HL-60 (cell line): ENCODE data around the gene EVPL.

Experiments used
- DNase-seq, 2 experiments: peaks; one replicate each; pipeline ENCODE4 v3.0.0-alpha.2; 2010 to 2020; ENCODE audit warnings: low read depth in 1 of 2, low spot score in 1 of 2
- H3K27ac ChIP-seq: fragments of 250-450 bp; sonication (Bioruptor Pico); replicated peaks from 2 replicates; pipeline ENCODE4 v1.5.1; 2020; ENCODE audit warnings: mild to moderate bottlenecking, moderate library complexity
- H3K27me3 ChIP-seq: fragments of 250-450 bp; sonication (Bioruptor Pico); 2 replicates; pipeline ENCODE4 v1.5.1; 2021; ENCODE audit warnings: mild to moderate bottlenecking, moderate library complexity; ENCODE audit not compliant: insufficient read depth, poor library complexity, severe bottlenecking
- H3K4me3 ChIP-seq: replicated peaks from 2 replicates; pipeline ENCODE4 v1.5.1; 2011; ENCODE audit warnings: mild to moderate bottlenecking, control low read depth, low read length; ENCODE audit not compliant: insufficient read depth
- GABPA ChIP-seq: IDR thresholded peaks from 2 replicates; pipeline ENCODE4 v1.6.1; 2012; ENCODE audit warnings: low read depth
- POLR2AphosphoS5 ChIP-seq: IDR thresholded peaks from 2 replicates; pipeline ENCODE4 v1.6.1; 2012; ENCODE audit warnings: low read depth
- REST ChIP-seq: IDR thresholded peaks from 2 replicates; pipeline ENCODE4 v1.6.1; 2012; ENCODE audit warnings: low read depth; ENCODE audit not compliant: insufficient replicate concordance
- SPI1 ChIP-seq: IDR thresholded peaks from 2 replicates; pipeline ENCODE4 v1.6.1; 2012; ENCODE audit warnings: low read depth, mild to moderate bottlenecking, borderline replicate concordance
- TF ChIP-seq, protein P1 (sequence below): IDR thresholded peaks from one replicate; pipeline ENCODE4 v1.5.1; 2011; ENCODE audit warnings: low read length, control low read depth, inconsistent platforms; ENCODE audit not compliant: insufficient read depth

The EVPL gene

DNA sequence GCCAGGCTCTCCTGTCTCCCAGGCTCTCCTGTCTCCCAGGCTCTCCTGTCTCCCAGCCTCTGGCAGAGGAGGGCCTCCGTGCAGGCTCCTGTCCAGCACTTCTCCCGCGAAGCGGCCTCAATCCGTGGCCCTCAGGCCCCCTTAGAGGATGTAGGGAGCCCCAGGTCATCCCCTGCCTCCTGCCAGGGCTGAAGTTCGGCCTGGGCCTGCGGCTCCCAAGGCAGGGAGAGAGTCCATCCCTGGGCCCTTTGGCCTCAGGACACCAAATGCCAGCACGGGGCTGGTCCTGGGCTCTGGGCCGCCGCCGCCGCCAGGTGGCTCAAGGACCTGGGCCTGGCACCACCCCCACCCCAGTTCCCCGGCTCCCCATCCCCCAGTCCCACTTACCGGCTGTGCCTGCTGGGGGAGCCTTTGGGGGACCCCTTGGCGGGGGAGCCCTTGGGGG lies 370 bp downstream of the EVPL start:
- no peak for DNase-seq
- H3K27ac ChIP-seq: no peak overlapping the region

GRCh38 chr17:76025294-76025693 lies 1.8 kb downstream of the EVPL start:
- H3K27ac ChIP-seq: no peak overlapping the region
- no peaks in the 10 kb centered on the region for H3K27me3 ChIP-seq
- DNase-seq: no peak
- TF ChIP-seq, protein P1, sequence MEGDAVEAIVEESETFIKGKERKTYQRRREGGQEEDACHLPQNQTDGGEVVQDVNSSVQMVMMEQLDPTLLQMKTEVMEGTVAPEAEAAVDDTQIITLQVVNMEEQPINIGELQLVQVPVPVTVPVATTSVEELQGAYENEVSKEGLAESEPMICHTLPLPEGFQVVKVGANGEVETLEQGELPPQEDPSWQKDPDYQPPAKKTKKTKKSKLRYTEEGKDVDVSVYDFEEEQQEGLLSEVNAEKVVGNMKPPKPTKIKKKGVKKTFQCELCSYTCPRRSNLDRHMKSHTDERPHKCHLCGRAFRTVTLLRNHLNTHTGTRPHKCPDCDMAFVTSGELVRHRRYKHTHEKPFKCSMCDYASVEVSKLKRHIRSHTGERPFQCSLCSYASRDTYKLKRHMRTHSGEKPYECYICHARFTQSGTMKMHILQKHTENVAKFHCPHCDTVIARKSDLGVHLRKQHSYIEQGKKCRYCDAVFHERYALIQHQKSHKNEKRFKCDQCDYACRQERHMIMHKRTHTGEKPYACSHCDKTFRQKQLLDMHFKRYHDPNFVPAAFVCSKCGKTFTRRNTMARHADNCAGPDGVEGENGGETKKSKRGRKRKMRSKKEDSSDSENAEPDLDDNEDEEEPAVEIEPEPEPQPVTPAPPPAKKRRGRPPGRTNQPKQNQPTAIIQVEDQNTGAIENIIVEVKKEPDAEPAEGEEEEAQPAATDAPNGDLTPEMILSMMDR: no peak
- TF ChIP-seq GABPA (no peak), REST (no peak), SPI1 (no peak), POLR2AphosphoS5 (no peak)
- no peak overlapping the region for H3K4me3 ChIP-seq

More for the DNA sequence above, 370 bp downstream of the EVPL start:
- H3K4me3 ChIP-seq: no peak overlapping the region
- H3K27me3 ChIP-seq: no peaks in the 10 kb centered on the region
- TF ChIP-seq REST (no peak), SPI1 (no peak), POLR2AphosphoS5 (no peak), GABPA (no peak)
- TF ChIP-seq, protein P1: no peak

DNA sequence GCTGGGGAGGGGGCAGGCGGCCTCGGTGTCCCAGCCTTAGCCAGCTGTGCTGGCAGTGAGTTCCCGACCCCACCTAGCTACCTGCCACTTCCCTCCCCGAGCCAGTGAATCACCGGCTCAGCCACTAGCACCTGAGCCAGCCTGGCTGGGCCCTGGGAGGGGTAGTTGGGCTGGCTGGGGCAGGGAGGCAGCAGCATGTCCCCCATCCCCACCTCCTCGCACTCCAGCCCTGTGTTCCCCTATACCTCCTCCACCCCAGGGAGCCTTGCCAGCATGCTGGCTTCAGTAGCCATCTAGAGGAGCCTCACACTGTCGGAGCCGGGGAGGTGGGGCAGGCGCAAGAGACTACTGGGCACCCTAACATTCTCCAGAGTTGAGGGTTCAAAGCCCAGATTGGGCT lies 2.8 kb downstream of the EVPL start:
- DNase-seq: no peak
- Histone ChIP-seq H3K4me3 (no peak overlapping the region), H3K27me3 (no peaks in the 10 kb centered on the region), H3K27ac (no peak overlapping the region)
- TF ChIP-seq, protein P1: no peak
- TF ChIP-seq REST (no peak), SPI1 (no peak), POLR2AphosphoS5 (no peak), GABPA (no peak)
